GM23338 (cell line): ENCODE results near the gene GNAS. TPM values are rescaled to one million over a fixed set of nuclear protein-coding genes. Genes with fewer than 3 reads are reported as not detected.

Experiments used
- ATAC-seq: fragments of 200-7000 bp; cut with Tn5 transposase; 3 replicates; pipeline ENCODE4 v1.9.1; 2020
- DNase-seq: peaks from one replicate; pipeline ENCODE4 v3.0.0-alpha.2; 2015; ENCODE audit warnings: low spot score
- H2AFZ ChIP-seq: fragments of 200-600 bp; sonication (generic); 2 replicates; pipeline ENCODE4 v1.8.0; 2016; ENCODE audit warnings: antibody characterized with exemption, mild to moderate bottlenecking, moderate library complexity
- H3F3A ChIP-seq: fragments of 200-600 bp; sonication (generic); replicated peaks from 2 replicates; pipeline ENCODE4 v1.8.0; 2017; ENCODE audit warnings: antibody characterized with exemption, mixed run types, low read depth
- H3K27ac ChIP-seq: fragments of 200-600 bp; sonication (generic); 2 replicates; pipeline ENCODE4 v1.6.1; 2016; ENCODE audit warnings: low read depth
- H3K27me3 ChIP-seq: fragments of 200-600 bp; sonication (generic); 2 replicates; pipeline ENCODE4 v1.8.0; 2016; ENCODE audit warnings: mild to moderate bottlenecking, mixed run types, moderate library complexity; ENCODE audit not compliant: insufficient read depth
- H3K36me3 ChIP-seq: fragments of 200-600 bp; sonication (generic); 2 replicates; pipeline ENCODE4 v1.8.0; 2016; ENCODE audit warnings: mild to moderate bottlenecking; ENCODE audit not compliant: insufficient read depth
- H3K4me1 ChIP-seq: fragments of 200-600 bp; sonication (generic); 2 replicates; pipeline ENCODE4 v1.8.0; 2016; ENCODE audit warnings: mild to moderate bottlenecking, moderate library complexity; ENCODE audit not compliant: insufficient read depth
- H3K4me2 ChIP-seq: fragments of 200-600 bp; sonication (generic); 2 replicates; pipeline ENCODE4 v1.7.1; 2017; ENCODE audit warnings: mixed run types
- H3K4me3 ChIP-seq: fragments of 200-600 bp; sonication (generic); 2 replicates; pipeline ENCODE4 v1.6.1; 2016; ENCODE audit warnings: mixed run types
- H3K79me2 ChIP-seq: fragments of 200-600 bp; sonication (generic); replicated peaks from 2 replicates; pipeline ENCODE4 v1.8.0; 2017; ENCODE audit warnings: mild to moderate bottlenecking; ENCODE audit not compliant: insufficient read depth
- H3K9me2 ChIP-seq: fragments of 200-600 bp; sonication (generic); 2 replicates; pipeline ENCODE4 v1.8.0; 2017; ENCODE audit not compliant: insufficient read depth
- H4K20me1 ChIP-seq: fragments of 200-600 bp; sonication (generic); replicated peaks from 2 replicates; pipeline ENCODE4 v1.8.0; 2017; ENCODE audit warnings: mild to moderate bottlenecking; ENCODE audit not compliant: insufficient read depth
- H3K27ac Mint-ChIP-seq: 2 replicates; pipeline ENCODE4 v1.8.0; 2020; ENCODE audit warnings: inconsistent platforms, mild to moderate bottlenecking, moderate library complexity, mixed read lengths
- H3K27me3 Mint-ChIP-seq: 3 replicates; pipeline ENCODE4 v1.8.0; 2022; ENCODE audit warnings: low read depth, mild to moderate bottlenecking, moderate library complexity, mixed read lengths, inconsistent platforms; ENCODE audit not compliant: insufficient read depth, poor library complexity
- H3K36me3 Mint-ChIP-seq: 3 replicates; pipeline ENCODE4 v1.8.0; 2021; ENCODE audit warnings: low read depth, mild to moderate bottlenecking, inconsistent platforms, moderate library complexity, mixed read lengths
- H3K4me1 Mint-ChIP-seq: 3 replicates; pipeline ENCODE4 v1.8.0; 2020; ENCODE audit warnings: mild to moderate bottlenecking, inconsistent platforms, mixed read lengths
- H3K4me3 Mint-ChIP-seq: 3 replicates; pipeline ENCODE4 v1.8.0; 2021; ENCODE audit warnings: moderate library complexity, mild to moderate bottlenecking, inconsistent platforms, mixed read lengths
- H3K9me3 Mint-ChIP-seq: 3 replicates; pipeline ENCODE4 v1.8.0; 2020; ENCODE audit warnings: moderate library complexity, mild to moderate bottlenecking, inconsistent platforms, mixed read lengths
- CREB1 ChIP-seq: fragments of 250-450 bp; sonication (Bioruptor Pico); IDR thresholded peaks from 2 replicates; pipeline ENCODE4 v1.5.0; 2020; ENCODE audit warnings: low read depth, mild to moderate bottlenecking, moderate library complexity
- ETS1 ChIP-seq: IDR thresholded peaks from 2 replicates; pipeline ENCODE4 v1.6.1; 2016; ENCODE audit warnings: antibody characterized with exemption
- EZH2 ChIP-seq: fragments of 200-600 bp; sonication (generic); IDR thresholded peaks from one replicate; pipeline ENCODE4 v1.8.0; 2017; ENCODE audit warnings: antibody characterized with exemption, mild to moderate bottlenecking, low read depth; ENCODE audit not compliant: unreplicated experiment
- EZH2phosphoT487 ChIP-seq: fragments of 200-600 bp; sonication (generic); IDR thresholded peaks from one replicate; pipeline ENCODE4 v1.8.1; 2018; ENCODE audit warnings: antibody characterized with exemption; ENCODE audit not compliant: unreplicated experiment
- JUNB ChIP-seq: IDR thresholded peaks from one replicate; pipeline ENCODE4 v1.6.1; 2016; ENCODE audit warnings: antibody characterized with exemption; ENCODE audit not compliant: unreplicated experiment
- POLR2AphosphoS5 ChIP-seq: IDR thresholded peaks from 2 replicates; pipeline ENCODE4 v1.6.1; 2016; ENCODE audit warnings: antibody characterized with exemption, low read depth
- REST ChIP-seq: IDR thresholded peaks from one replicate; pipeline ENCODE4 v1.6.1; 2018; ENCODE audit warnings: antibody characterized with exemption; ENCODE audit not compliant: unreplicated experiment
- STAT1 ChIP-seq: IDR thresholded peaks from one replicate; pipeline ENCODE4 v1.6.1; 2016; ENCODE audit warnings: antibody characterized with exemption; ENCODE audit not compliant: unreplicated experiment
- ZNF331 ChIP-seq: fragments of 250-450 bp; sonication (Bioruptor Pico); IDR thresholded peaks from 2 replicates; pipeline ENCODE4 v1.5.0; 2020; ENCODE audit warnings: low read depth, mild to moderate bottlenecking, moderate library complexity
- polyA plus RNA-seq: library from polyadenylated mRNA; unstranded; fragments of >200 nt; fragmentation: Nextera tagmentation; extraction: Ambion mirVana; gene quantifications from 2 replicates; pipeline ENCODE4 v1.2.1, GENCODE V29; 2016
- total RNA-seq: library from RNA; depleted of rRNA; stranded (reverse); fragments of >200 nt; shearing (Covaris generic); gene quantifications from 2 replicates; pipeline ENCODE4 v1.2.3, GENCODE V29; 2014
- TF ChIP-seq, protein P1 (sequence below): fragments of 250-450 bp; sonication (Bioruptor Pico); IDR thresholded peaks from 2 replicates; pipeline ENCODE4 v1.5.0; 2020; ENCODE audit warnings: mild to moderate bottlenecking, moderate library complexity
- TF ChIP-seq, protein P2 (sequence below), 2 experiments: fragments of 200-600 bp in 1 of 2; sonication (generic) in 1 of 2; conservative IDR thresholded peaks; 2 replicates each; pipeline versions ENCODE4 v1.5.1 to v1.6.1; 2016 to 2017; ENCODE audit warnings: antibody characterized with exemption in 2 of 2, low read depth in 2 of 2, mild to moderate bottlenecking in 2 of 2, moderate library complexity in 1 of 2

GNAS gene
- total and polyA plus RNA-seq, 2 experiments from 2014 or later: 917 to 1,042 TPM

- Mint-ChIP-seq H3K27me3 (no peaks in the 10 kb centered on the region), H3K27ac (no peak overlapping the region; the same call in 1 of the 2 replicates), H3K9me3 (no peaks in the 10 kb centered on the region), H3K36me3 (peaks cover 84% of the 10 kb centered on the region), H3K4me1 (peaks cover 25% of the 10 kb centered on the region; the same call in 2 of the 3 replicates), H3K4me3 (no peak overlapping the region)
- ATAC-seq (no peak), DNase-seq (no peak)
- H3K27ac ChIP-seq: no peak overlapping the region
- peaks cover 34% of the 10 kb centered on the region for H3K36me3 ChIP-seq
- H3K9me2 ChIP-seq: 0 out of 2 replicates have a peak, but pooled peaks cover 9% of the 10 kb centered on the region
- H3K4me2 ChIP-seq: no peak overlapping the region
- H3F3A ChIP-seq: peaks cover 4% of the 10 kb centered on the region; the same call in 1 of the 2 replicates
- H4K20me1 ChIP-seq: peaks cover 25% of the 10 kb centered on the region
- TF ChIP-seq POLR2AphosphoS5: no peak
- TF ChIP-seq, protein P1, sequence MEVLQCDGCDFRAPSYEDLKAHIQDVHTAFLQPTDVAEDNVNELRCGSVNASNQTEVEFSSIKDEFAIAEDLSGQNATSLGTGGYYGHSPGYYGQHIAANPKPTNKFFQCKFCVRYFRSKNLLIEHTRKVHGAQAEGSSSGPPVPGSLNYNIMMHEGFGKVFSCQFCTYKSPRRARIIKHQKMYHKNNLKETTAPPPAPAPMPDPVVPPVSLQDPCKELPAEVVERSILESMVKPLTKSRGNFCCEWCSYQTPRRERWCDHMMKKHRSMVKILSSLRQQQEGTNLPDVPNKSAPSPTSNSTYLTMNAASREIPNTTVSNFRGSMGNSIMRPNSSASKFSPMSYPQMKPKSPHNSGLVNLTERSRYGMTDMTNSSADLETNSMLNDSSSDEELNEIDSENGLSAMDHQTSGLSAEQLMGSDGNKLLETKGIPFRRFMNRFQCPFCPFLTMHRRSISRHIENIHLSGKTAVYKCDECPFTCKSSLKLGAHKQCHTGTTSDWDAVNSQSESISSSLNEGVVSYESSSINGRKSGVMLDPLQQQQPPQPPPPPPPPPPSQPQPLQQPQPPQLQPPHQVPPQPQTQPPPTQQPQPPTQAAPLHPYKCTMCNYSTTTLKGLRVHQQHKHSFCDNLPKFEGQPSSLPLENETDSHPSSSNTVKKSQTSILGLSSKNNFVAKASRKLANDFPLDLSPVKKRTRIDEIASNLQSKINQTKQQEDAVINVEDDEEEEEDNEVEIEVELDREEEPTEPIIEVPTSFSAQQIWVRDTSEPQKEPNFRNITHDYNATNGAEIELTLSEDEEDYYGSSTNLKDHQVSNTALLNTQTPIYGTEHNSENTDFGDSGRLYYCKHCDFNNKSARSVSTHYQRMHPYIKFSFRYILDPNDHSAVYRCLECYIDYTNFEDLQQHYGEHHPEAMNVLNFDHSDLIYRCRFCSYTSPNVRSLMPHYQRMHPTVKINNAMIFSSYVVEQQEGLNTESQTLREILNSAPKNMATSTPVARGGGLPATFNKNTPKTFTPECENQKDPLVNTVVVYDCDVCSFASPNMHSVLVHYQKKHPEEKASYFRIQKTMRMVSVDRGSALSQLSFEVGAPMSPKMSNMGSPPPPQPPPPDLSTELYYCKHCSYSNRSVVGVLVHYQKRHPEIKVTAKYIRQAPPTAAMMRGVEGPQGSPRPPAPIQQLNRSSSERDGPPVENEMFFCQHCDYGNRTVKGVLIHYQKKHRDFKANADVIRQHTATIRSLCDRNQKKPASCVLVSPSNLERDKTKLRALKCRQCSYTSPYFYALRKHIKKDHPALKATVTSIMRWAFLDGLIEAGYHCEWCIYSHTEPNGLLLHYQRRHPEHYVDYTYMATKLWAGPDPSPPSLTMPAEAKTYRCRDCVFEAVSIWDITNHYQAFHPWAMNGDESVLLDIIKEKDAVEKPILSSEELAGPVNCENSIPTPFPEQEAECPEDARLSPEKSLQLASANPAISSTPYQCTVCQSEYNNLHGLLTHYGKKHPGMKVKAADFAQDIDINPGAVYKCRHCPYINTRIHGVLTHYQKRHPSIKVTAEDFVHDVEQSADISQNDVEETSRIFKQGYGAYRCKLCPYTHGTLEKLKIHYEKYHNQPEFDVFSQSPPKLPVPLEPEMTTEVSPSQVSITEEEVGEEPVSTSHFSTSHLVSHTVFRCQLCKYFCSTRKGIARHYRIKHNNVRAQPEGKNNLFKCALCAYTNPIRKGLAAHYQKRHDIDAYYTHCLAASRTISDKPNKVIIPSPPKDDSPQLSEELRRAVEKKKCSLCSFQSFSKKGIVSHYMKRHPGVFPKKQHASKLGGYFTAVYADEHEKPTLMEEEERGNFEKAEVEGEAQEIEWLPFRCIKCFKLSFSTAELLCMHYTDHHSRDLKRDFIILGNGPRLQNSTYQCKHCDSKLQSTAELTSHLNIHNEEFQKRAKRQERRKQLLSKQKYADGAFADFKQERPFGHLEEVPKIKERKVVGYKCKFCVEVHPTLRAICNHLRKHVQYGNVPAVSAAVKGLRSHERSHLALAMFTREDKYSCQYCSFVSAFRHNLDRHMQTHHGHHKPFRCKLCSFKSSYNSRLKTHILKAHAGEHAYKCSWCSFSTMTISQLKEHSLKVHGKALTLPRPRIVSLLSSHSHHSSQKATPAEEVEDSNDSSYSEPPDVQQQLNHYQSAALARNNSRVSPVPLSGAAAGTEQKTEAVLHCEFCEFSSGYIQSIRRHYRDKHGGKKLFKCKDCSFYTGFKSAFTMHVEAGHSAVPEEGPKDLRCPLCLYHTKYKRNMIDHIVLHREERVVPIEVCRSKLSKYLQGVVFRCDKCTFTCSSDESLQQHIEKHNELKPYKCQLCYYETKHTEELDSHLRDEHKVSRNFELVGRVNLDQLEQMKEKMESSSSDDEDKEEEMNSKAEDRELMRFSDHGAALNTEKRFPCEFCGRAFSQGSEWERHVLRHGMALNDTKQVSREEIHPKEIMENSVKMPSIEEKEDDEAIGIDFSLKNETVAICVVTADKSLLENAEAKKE: no peak
- TF ChIP-seq ETS1: no peak
- no peak for TF ChIP-seq ZNF331 (CRISPR knock-in tag)
- TF ChIP-seq STAT1: no peak
- TF ChIP-seq, protein P2, sequence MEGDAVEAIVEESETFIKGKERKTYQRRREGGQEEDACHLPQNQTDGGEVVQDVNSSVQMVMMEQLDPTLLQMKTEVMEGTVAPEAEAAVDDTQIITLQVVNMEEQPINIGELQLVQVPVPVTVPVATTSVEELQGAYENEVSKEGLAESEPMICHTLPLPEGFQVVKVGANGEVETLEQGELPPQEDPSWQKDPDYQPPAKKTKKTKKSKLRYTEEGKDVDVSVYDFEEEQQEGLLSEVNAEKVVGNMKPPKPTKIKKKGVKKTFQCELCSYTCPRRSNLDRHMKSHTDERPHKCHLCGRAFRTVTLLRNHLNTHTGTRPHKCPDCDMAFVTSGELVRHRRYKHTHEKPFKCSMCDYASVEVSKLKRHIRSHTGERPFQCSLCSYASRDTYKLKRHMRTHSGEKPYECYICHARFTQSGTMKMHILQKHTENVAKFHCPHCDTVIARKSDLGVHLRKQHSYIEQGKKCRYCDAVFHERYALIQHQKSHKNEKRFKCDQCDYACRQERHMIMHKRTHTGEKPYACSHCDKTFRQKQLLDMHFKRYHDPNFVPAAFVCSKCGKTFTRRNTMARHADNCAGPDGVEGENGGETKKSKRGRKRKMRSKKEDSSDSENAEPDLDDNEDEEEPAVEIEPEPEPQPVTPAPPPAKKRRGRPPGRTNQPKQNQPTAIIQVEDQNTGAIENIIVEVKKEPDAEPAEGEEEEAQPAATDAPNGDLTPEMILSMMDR (conservative IDR thresholded peaks at IDR 0.05; ENCODE audit: low read depth in 2 of 2): no peak
- no peak for TF ChIP-seq REST
- TF ChIP-seq EZH2phosphoT487: no peak
- no peak for TF ChIP-seq CREB1 (CRISPR knock-in tag)
- TF ChIP-seq JUNB: no peak
- no peak for TF ChIP-seq EZH2
- peaks cover 92% of the 10 kb centered on the region for H3K79me2 ChIP-seq
- H3K4me3 ChIP-seq: no peak overlapping the region
- H2AFZ ChIP-seq: no peak overlapping the region
- no peaks in the 10 kb centered on the region for H3K27me3 ChIP-seq
- H3K4me1 ChIP-seq: no peaks in the 10 kb centered on the region; the same call in 1 of the 2 replicates
Observed at GRCh38 chr20:58832457-58832856, 20.1 kb upstream of the GNAS start.
